HTR-8/SVneo (cell line): ENCODE measurements around the gene MLYCD.
A peak's percentile ranks its signal among the peaks of the same experiment; 100 is the strongest.

Experiments
- DNase-seq: peaks from one replicate; pipeline ENCODE4 v3.0.0; 2011; ENCODE audit warnings: low spot score, mixed read lengths; ENCODE audit not compliant: insufficient read length
- FAIRE-seq: peaks from 2 replicates; lab custom pipeline; 2011; peaks lifted over from hg19 to GRCh38; lab: Jason Lieb, UNC

Gene MLYCD

DNA sequence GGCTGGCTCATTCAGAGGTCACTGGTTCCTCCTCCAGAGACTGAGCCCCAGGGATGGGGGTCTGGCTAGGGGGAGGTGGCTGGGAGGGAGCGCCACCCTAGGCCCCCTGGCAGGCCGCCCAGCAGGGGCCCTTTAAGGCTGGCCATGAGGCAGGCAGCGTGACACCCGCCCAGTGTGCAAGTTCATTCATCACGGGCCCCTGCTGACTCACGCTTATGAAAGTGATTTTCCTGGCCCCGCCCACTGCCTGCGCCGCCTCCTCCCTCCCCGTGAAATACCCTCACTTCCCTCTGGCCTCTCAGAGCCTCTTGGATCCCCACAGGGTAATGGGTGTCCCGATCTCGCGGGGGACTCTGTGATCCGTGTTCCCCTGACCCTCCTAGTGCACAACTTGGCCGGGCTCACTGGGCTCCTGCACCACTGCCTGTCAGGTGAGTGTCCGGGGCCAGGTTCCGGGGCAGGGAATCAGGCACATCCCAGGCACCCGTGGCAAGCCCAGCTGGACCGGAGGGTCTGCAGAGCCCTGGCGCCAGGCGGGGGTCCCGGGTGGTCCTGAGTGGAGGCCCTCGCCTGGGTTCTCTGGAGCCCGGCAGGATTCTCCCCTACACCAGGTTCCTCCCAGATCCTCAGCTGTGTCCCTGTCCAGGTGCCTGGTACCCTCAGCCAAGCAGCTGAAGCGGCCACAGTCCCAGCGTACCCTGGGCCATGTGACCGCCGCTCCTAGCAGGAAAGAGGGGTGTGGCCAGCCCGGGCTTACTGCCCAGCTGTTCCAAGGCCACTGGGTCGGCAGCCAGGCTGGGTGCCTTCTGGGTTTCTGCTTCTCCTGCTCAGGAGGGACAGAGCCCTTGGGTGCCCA lies 54.3 kb downstream of the MLYCD start, which contains the start of gene OSGIN1:
Gene OSGIN1, plus strand, starts transcription at position 301 of the 856 bp plus-strand sequence. CDS start 4,432 bp downstream, outside the sequence.
- DNase-seq (peak; percentile 95), FAIRE-seq (peak; percentile 60)

DNA sequence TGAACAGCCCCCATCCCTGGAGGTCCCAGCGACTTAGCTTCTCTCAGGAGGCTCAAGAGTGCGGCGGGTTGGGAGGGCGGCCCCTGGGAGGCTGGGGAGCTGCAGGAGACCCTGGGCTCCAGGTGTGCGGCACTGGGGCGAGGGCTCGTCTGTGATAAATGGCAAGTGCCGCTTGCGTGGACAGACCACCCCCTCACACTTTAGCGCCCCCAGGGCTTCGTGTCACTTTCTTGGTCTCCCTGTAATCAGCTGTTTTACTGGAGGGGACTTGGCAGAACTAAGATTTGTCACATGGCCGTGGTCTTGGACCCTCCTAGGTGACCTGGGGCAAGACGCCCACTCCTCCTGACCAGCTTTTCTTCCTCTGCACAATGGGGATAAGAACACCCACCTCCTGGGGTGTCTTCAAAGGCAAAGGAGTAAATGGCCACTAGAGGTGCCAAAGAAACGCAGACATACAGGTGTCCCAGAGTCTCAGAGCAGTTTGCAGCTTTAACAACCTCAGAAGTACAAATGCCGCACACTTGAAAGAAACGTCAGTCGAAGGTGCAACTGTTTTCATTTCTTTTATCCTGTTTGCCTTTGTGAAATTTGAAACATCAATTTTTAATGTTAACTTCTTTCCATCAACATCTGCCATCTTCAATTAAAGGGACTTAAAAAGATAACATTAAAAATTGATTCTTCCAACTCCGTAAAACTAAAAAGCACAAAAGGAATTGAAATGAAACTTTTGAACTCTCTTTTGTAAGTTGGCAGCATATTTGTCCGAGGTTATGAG lies 55.1 kb downstream of the MLYCD start:
- FAIRE-seq (no peak), DNase-seq (peak; percentile 37)

DNA sequence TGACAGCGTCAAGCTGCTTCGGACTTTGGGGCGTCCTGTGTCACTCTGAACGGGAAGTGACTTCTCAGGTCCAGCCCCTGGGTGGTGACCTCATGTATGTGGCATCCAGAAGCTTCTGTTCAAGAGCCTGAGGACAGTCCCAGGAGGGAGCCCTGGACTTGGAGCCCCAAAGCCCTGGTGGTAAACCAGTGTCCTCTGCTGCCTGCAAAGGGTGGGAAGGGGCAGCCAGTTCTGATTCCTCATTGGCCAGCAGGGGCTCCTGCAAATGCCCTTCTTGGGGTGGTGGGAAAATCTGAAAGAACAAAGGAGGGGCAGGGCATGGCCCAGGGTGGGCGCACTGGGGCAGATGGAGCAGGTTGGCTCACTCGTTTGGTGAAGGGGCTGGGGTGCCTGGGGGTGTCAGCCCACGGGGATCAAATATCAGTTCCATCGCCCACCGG lies 55.7 kb downstream of the MLYCD start:
- no peak for FAIRE-seq
- DNase-seq, result peak; percentile 59

DNA sequence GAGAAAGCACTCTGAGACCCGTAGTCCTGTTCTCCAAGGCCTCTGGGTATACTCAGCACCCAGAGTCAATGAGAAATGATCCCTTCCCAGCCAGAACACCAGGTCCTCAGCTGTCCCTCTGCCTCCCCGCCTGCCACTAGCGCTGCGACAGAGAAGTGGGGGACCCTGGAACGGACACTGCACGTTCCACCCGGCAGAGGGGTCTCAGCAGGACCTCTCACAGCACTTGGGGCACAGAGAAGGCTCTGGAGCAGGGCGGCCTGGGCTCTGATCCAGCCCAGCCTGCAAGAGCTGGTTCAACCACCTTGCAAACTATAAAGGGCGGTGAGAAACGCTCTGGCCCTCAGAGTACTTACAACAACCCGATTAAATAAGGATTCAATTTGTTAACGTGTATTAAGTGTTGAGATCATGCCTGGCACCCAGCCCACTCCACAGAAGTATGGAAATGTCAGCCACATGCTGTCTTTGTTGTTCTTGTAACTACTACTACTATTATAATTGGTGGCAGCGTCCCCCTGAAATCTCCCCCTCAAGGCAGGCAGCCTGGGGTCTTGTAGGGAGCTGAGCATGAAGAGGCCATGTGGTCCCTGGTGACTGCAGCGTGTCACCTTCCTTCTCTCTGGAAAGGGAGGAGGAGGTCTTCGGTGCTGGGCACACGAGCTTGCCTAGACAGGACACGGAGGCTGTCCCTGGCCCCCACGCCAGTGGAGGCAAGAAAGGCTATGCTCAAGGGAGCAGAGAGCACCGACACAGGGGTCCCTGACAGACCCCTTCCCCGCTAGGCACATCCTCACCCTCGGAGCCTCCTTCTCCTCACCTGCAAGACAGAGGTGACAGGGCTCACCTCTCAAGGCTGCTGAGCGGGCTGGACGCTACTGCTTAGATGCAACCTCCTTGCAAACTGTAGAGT lies 56.6 kb downstream of the MLYCD start:
- DNase-seq (no peak), FAIRE-seq (no peak)

DNA sequence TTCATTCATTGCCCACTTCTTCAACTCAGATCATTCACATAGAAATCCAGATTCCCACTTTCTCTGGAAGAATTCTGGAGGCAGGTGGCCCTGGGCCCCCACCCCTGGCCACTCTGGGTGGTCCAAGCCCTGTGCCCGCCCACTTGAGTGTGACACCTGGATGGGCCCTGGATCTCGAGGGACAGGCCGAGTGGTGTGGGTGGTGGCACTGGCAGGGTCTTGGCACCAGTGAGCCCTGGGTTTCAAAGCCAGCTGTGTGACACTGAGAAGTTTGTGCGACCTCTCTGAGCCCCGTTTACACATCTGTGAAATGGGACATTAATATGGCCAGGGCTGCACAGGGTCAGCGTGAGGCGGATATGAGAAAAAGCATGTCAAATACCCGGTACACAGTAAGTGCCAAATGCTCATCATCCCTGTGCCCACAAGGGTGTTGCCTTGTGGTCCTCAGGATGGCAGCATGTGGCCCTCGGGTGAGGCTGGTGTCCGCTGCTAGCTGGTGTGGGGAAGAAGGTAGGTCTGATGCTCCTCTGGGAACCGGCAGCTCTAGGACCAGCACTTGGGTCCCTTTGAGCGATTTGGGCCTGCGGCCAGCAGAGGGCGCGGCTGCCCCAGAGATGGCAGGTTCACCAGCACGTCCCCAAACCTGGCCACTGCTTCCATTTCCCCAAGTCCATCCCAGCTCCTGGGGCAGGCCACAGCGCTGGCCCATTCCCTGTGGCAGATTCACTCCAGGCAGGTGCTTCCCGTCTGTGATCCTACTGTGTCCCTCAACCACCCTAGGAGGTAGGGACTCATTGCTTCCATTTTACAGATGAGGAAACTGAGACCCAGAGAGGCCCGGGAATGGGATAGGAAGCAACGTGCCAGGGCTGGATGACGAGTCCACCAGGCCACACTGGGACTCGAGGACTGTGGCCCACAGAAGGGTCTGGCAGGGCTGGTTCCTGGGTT lies 57.7 kb downstream of the MLYCD start:
- peak; percentile 63 for FAIRE-seq
- peak; percentile 83 for DNase-seq

DNA sequence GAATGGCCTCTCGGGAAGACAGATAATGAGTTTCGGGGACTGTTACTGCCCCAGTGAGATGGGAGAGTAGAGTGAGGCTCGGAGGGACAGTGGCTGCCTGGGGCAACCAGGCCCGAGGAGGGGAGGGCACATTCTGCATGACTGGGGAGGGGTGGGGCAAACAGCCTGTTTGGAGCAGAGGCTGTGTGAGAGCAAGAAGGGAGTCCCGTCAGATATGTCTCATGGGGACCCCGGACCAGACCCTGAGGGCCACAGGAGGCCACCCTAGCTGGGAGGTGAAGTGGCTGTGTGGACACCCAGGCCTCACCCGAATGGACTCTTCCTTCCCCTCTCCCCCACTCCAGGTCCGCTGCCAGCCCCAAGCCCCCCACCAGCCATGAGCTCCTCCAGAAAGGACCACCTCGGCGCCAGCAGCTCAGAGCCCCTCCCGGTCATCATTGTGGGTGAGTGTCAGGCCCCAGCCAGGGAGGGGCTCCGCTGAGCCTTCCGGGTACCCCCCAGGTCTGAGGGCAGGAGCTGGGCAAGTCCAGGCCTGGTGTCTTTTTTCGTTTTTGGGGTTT lies 58.5 kb downstream of the MLYCD start:
- FAIRE-seq (no peak), DNase-seq (no peak)

DNA sequence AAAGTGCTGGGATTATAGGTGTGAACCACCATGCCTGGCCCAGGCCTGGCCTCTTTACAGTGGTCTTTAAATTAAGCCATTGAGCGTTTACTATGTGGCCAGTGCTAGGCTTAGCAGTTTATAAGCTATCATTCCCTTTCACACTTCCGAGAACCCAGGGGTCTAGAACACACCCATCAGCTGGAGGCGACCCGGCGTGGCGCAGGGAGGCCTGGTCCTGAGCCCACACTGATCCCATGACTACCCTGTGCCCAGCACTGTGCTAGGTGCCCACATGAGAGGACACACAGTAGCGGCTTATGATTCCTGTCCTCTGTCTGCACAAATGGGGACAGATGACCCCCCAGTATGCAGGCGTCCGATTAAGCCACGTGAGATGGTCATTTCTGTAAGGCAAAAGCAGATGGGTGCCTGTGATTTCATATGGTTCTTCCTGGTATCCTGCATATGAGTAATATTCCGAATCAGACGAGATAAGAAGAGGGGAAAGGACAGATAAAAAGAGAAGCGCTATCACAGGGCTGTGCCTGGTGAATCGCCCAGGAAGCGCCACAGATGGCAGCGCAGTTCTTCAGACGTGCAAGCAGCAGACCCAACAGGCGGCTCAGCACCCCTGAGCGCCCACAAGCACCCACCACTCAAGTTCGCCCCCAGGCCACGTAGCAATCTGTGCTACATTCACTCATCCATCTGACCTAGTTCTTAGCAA lies 59.4 kb downstream of the MLYCD start:
- FAIRE-seq (no peak), DNase-seq (no peak)

DNA sequence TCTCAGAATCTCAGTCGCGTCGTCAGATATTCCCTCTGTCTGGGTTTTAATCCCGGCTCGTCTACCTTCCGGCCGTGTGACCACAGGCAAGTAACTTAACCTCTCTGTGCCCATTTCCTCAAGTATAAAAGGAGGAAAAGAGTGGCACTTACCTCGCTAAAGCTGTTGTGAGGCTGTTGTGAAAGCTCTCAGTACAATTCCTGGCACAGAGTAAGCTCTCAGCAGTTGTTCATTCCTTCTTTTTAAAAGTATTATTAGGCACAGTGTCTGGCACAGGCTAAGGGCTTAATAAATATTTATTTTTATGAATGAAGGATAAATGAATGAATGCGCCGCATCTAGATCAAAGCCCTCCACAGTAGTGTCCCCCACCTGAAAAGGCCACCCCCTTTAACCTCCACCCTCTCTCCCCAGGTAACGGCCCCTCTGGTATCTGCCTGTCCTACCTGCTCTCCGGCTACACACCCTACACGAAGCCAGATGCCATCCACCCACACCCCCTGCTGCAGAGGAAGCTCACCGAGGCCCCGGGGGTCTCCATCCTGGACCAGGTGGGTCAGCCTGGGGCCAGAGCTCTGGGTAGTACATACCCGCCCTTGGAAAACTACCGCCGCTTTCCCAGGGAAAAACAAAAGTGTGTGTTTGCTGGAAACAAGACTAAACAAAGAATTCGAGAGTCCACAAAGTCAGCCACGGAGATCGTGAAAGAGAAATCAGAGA lies 60.1 kb downstream of the MLYCD start:
- DNase-seq (no peak), FAIRE-seq (no peak)

DNA sequence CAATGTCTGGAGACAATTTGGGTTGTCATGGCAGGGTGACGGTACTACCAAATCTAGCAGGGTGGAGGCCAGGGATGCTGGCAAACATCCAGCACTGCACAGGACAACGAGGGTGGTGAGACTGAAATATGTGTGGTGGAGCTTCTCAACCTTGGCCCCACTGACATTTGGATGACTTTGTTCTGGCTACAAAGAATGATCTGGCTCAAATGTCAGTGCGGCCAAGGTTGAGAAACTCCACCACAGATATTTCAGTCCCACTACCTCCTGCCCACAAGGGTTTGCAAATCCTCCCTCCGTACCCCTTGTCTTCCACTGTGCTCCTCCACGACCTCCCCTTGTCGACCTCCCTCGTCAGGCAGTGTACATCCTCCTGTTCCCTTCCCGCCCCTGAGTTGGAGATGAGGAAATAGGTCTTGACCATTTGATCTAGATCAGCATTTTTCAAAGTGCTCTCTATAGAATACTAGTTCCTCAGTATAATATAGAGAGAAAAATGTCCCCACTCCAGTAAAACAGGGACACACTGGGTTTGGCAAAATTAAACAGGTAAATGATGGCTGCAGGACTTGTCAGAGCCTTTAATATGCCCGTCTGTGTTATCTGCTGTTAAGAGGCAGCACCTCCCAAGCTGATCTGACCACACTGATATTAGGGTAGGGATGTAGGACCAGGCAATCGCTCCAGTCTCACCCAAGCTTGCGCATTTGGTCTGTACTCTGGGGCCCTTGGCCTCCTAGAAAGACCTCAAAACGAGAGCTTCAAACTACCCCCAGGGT lies 60.9 kb downstream of the MLYCD start:
- no peak for FAIRE-seq
- no peak for DNase-seq

DNA sequence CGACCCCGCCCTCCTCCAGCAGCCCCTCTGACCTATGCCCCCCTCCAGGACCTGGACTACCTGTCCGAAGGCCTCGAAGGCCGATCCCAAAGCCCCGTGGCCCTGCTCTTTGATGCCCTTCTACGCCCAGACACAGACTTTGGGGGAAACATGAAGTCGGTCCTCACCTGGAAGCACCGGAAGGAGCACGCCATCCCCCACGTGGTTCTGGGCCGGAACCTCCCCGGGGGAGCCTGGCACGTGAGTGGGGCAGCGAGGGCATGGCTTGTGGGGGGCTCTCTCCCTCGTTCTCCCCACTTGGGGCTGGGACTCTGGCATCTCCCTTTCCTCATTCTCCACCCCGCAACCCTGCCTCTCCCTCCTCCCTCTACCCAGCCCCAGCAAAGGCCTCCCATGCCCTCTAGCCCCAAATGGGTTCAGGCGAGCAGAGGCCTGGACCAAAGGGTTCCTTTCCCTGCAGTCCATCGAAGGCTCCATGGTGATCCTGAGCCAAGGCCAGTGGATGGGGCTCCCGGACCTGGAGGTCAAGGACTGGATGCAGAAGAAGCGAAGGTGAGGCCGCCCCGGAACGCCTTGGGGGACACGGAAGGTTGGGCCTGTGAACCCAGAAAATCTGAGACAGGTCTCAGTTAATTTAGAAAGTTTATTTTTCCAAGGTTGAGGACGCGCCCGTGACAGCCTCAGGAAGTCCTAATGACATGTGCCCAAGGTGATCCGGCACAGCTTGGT lies 61.8 kb downstream of the MLYCD start:
- FAIRE-seq, result no peak
- DNase-seq, result no peak

DNA sequence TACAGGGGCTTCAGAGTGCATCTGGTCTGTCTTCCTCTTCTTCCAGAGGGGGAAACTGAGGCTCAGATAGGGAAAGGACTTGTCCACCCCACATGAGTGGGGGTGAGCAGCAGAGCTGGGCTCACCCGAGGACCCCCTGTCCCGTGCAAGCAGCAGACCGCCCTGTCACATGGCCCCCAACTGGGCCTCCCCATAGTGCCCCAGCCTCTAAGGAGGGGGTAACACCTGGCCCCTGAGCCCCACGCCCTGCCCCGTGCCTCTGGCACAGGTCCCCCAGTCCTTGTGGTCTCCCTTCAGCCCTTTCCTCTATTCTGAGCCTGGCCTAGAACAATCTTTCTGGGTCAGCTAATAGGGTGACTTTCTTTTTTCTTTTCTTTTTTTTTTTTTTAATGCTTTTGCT lies 62.7 kb downstream of the MLYCD start:
- no peak for FAIRE-seq
- no peak for DNase-seq

DNA sequence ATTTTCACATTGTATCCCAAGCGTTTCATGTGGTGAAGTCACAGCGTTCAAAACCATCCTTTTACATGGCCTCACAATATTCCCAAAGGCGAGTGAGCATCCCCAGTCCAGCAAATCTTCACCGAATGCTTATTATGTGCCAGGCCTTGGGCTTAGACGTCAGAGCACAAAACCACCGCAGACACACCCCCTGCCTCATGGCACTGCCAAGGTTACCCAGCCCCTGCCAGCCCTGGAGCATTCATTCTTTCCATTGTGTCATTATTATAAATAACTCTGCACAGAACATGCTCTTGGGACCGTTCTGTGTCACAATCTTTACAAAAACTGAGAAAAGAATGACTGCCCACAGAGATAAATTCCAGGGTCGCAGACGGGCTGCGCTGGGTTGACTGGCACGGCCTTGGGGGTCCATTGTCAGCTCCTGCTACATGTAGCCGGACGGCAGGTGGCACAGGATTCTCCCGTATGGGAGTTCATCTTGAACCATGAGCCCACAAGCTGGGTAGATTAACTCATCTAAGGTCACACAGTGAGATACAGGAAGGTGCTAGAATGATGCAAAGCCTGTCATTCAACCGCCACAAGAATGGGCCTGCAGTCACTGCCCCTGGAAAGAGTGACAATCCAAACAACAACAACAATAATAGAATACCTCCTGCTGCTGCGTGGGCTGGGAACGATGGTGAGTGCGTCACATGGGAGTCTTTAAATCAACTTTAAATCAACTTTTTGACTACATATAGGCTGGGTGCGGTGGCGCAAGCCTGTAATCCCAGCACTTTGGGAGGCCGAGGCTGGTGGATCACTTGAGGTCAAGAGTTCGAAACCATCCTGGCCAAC lies 64.6 kb downstream of the MLYCD start:
- no peak for DNase-seq
- FAIRE-seq, result no peak

DNA sequence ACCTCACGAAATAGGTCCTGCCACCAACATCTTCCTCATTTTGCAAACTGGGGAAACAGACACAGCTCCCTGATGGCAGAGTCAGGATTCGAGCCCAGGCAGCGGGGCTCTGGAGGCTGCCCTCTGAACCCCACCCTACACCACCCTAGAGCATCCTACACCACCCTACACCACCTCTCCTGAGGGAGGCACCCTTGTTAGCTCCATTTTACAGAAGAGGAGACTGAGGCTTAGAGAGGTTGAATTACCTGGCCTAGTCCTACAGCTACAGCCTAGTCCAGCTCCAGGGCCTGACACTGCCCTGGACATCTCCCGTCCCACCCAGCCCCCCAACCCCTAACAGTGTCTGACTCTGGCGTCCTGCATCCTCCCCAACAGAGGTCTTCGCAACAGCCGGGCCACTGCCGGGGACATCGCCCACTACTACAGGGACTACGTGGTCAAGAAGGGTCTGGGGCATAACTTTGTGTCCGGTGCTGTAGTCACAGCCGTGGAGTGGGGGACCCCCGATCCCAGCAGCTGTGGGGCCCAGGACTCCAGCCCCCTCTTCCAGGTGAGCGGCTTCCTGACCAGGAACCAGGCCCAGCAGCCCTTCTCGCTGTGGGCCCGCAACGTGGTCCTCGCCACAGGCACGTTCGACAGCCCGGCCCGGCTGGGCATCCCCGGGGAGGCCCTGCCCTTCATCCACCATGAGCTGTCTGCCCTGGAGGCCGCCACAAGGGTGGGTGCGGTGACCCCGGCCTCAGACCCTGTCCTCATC lies 65.9 kb downstream of the MLYCD start:
- no peak for DNase-seq
- FAIRE-seq, result no peak

DNA sequence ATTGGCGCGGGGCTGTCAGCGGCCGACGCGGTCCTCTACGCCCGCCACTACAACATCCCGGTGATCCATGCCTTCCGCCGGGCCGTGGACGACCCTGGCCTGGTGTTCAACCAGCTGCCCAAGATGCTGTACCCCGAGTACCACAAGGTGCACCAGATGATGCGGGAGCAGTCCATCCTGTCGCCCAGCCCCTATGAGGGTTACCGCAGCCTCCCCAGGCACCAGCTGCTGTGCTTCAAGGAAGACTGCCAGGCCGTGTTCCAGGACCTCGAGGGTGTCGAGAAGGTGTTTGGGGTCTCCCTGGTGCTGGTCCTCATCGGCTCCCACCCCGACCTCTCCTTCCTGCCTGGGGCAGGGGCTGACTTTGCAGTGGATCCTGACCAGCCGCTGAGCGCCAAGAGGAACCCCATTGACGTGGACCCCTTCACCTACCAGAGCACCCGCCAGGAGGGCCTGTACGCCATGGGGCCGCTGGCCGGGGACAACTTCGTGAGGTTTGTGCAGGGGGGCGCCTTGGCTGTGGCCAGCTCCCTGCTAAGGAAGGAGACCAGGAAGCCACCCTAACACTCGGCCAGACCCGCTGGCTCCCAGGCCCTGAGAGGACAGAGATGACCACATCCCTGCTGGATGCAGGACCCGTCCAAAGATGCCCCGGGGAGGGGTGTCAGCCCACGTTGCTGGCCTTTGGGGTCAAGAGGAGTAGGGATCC lies 66.7 kb downstream of the MLYCD start:
- DNase-seq (no peak), FAIRE-seq (no peak)
